Measurements from ENCODE around the gene KIF23. TPM values are rescaled to one million over a fixed set of nuclear protein-coding genes. Genes with fewer than 3 reads are reported as not detected.

Gene KIF23
- total RNA-seq, 1 donor from 2014 or later: 2.7 TPM

DNA sequence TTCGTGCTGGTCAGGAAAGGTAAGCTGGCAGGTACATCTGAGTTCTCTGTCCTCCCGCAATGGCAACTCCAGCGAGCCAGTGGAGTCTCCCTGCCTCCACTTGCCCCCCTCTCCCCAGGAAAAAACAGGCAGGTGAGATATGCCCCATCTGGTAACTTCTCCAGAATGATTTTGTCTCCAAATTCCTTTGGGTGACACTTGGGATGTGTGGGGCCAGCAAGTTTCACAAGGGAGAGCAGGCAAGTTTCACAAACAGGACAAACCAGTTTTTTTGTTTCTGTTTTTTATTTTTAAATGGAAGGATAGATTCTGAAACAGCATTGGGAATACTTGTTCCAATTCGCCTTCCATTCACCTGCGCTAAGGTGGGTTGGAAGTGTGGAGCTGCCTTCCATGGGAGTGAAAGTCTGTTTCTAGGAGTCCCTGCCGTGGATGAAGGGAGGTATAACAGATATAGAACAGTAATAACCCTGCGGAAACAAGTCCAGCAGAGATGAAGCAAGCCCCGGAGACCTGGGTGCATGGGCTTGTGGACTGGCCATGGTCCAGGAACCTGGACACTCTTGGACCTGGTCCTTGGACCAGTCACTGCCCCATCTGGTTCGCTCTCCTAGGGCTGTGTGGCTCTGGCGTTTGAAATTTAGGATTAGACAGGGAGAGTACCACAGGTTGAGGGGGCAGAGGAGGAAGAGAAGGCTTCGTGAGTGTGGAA, 22.9 kb upstream of the KIF23 start:
- H3K36me3 ChIP-seq: no peaks in the 10 kb centered on the region
- no peak for ATAC-seq
- no peak overlapping the region for H3K4me3 ChIP-seq
- no peak overlapping the region for H3K27ac ChIP-seq
- peak; percentile 27 for DNase-seq
- no peaks in the 10 kb centered on the region for H3K27me3 ChIP-seq
- peaks cover 10% of the 10 kb centered on the region for H3K4me1 ChIP-seq
- no peak for TF ChIP-seq CTCF (IDR thresholded peaks at IDR 0.05)
- H3K9me3 ChIP-seq: no peaks in the 10 kb centered on the region
- intact Hi-C loops (cut with DNase I): no loop called here

DNA sequence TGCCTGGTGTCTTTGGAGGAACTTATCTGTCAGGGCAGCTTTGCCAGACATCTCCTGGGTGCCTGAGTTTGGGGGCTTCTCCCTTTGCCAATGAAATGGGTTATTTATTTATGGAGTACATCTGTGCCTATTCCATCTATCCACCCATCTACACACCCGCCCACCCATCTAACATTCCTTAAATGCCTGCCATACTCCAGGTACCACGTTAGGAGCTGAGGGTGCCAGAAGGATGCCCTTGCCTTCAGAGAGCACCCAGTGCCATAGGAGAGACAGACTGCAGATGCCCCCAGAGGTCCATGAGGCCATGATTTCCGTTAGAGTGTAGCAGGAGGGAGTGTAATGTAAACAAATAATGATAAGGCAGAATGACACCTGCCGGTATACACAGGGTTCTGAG, 21.8 kb upstream of the KIF23 start:
- no peaks in the 10 kb centered on the region for H3K27me3 ChIP-seq
- H3K4me3 ChIP-seq: no peak overlapping the region
- no peak overlapping the region for H3K27ac ChIP-seq
- H3K4me1 ChIP-seq: peaks cover 10% of the 10 kb centered on the region
- DNase-seq: no peak
- H3K9me3 ChIP-seq: no peaks in the 10 kb centered on the region
- no peaks in the 10 kb centered on the region for H3K36me3 ChIP-seq
- no peak for ATAC-seq
- intact Hi-C loops (cut with DNase I): no loop called here
- TF ChIP-seq CTCF (IDR thresholded peaks at IDR 0.05): no peak

GRCh38 chr15:69393831-69394491, 20.2 kb upstream of the KIF23 start:
- H3K4me1 ChIP-seq: peaks cover 10% of the 10 kb centered on the region
- no peak for DNase-seq
- ATAC-seq: no peak
- peaks cover 1% of the 10 kb centered on the region for H3K36me3 ChIP-seq
- no peaks in the 10 kb centered on the region for H3K27me3 ChIP-seq
- H3K27ac ChIP-seq: no peak overlapping the region
- no peak overlapping the region for H3K4me3 ChIP-seq
- no peaks in the 10 kb centered on the region for H3K9me3 ChIP-seq
- no peak for TF ChIP-seq CTCF (IDR thresholded peaks at IDR 0.05)
- intact Hi-C loops (cut with DNase I): no loop called here

DNA sequence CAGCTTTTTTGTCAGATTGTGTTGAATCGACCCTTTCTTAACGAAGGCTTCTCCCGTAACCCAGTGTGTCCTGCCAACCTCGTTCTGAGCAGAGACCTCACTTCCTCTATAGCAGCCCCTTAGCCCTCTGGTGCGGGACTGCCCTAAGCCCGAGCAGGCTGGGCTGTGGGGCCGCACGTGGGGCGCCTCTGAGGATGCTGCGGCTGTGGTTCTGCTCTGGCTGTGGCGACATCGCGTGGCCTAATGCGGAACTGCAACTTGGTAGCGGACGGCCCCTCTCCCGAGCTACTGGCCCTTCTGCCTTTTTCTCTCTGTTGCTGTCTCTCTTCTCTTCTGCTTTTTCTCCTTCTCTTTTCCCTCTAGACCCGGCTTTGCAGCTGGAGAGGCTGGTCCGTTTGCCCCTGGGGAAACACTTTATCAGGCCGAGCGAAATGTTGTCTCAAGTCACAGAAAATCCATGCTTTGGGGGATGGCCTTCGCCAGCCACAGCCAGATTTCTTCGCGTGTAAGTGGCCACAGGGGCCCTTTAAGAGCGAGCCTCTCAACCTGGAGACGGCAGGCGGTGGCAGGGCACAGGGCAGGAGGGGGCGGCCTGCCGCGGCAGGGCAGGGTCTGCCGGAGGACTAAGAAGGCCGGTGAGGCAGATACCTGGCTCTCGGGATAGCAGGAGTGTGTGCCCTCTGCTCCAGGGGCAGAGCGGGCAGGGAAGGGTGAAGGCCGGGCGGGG, 19.4 kb upstream of the KIF23 start:
- intact Hi-C loops (cut with DNase I): loop anchor here (5.0 kb wide), 1 partner anchor 337 kb away; no protein-coding TSS in a partner anchor
- no peak overlapping the region for H3K27ac ChIP-seq
- no peak overlapping the region for H3K4me3 ChIP-seq
- peaks cover 10% of the 10 kb centered on the region for H3K4me1 ChIP-seq
- H3K36me3 ChIP-seq: peaks cover 8% of the 10 kb centered on the region
- peak; percentile 90 for DNase-seq
- ATAC-seq: peak; percentile 94
- TF ChIP-seq CTCF (IDR thresholded peaks at IDR 0.05): peak; percentile 97
- no peaks in the 10 kb centered on the region for H3K27me3 ChIP-seq
- no peaks in the 10 kb centered on the region for H3K9me3 ChIP-seq

DNA sequence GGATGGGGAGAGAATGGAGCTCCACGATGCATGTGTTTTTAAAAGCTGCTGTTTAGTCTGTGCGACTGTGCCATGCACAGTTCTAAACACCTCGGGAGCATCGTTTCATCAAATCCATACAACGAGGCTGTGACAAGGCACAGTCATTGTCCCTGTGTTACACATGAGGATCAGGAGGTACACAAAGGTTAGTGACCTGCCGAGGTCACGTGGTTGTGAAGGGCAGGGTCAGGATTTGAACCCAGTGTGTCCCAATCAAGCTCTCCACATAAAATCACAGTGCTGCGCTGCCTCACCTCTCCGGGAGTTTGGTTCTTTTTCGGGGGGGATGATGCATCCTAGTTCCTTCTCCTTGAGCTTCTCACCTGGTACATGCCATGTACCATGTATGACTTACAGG, 18.7 kb upstream of the KIF23 start:
- DNase-seq (peak; percentile 11), ATAC-seq (no peak)
- Histone ChIP-seq H3K27ac (no peak overlapping the region), H3K4me3 (no peak overlapping the region), H3K9me3 (no peaks in the 10 kb centered on the region), H3K36me3 (peaks cover 8% of the 10 kb centered on the region), H3K27me3 (no peaks in the 10 kb centered on the region), H3K4me1 (peaks cover 10% of the 10 kb centered on the region)
- TF ChIP-seq CTCF (IDR thresholded peaks at IDR 0.05): no peak
- intact Hi-C loops (cut with DNase I): loop anchor here (5.0 kb wide), 1 partner anchor 338 kb away; no protein-coding TSS in a partner anchor
